Stimulated activated CD4-positive, alpha-beta T cell treated with anti-CD3 and anti-CD28 coated beads, Interleukin-12 subunit alpha, Interleukin-12 subunit beta, amount 100 ng/mL, for 4 hours (primary cell): ENCODE measurements around the gene SNRK.
A peak's percentile ranks its signal among the peaks of the same experiment; 100 is the strongest.

ENCODE experiments used
- DNase-seq: peaks from one replicate; pipeline ENCODE4 v3.0.0-alpha.2; 2020

The SNRK gene

DNA sequence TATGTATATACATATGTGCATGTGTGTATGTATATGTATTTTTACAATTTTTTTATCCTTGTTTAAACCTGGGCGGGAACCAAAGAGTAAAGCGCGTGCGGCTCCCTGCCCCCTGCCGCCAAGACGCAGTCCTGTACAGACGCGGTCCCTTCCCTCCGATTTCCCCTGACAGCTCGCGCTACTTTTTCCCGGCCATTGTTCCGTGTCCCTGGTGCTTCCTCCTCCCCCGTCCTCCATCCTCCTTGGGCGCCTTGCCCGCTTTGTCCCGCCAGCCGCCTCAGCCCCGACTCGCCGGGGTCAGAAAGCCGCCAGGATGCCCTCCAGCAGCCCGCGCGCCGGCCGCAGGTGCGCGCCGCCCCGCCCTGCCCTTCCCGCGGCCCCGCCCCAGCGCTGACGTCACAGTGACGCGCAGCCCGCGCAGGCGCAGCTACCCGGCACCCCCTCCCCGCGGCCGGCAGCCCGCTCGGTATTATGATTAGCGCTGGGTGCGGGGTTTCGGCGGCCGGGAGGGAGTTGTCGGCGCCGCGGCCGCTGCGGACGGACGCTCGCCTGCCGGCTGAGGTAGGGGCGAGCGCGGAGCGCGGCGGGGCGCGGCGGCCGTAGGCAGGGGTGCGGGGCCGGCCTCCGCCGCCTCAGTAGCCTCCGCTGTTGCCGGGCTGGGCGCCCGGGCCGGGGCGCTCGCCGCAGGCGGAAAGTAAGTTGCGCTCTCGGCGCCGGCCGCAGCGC is at the start of gene SNRK:
Gene SNRK (plus strand): TSS at position 426 of the 726 bp plus-strand sequence. CDS start 16,664 bp downstream, outside the sequence.
- peak; percentile 95 for DNase-seq

GRCh38 chr3:43238801-43239200 is 47.5 kb upstream of the SNRK start:
- no peak for DNase-seq

DNA sequence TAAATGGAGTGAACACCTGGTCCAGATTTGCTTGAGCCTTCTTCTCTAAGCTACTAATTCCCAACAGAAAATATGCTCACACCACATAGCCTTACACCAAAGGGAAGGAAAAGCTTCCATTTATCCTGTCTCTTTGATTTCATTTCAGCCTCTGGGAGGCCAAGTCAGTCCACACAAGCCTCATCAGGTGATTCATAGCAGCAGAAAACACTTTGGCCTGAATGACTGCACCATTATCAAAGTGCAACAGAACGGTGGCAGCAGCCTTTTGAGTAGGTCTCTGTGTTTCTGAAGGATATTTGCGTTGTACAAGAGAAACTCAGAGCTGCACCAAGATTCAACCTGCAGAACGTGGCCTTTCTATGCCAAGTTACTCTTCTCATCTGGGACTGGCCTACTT is 46.6 kb upstream of the SNRK start:
- no peak for DNase-seq

DNA sequence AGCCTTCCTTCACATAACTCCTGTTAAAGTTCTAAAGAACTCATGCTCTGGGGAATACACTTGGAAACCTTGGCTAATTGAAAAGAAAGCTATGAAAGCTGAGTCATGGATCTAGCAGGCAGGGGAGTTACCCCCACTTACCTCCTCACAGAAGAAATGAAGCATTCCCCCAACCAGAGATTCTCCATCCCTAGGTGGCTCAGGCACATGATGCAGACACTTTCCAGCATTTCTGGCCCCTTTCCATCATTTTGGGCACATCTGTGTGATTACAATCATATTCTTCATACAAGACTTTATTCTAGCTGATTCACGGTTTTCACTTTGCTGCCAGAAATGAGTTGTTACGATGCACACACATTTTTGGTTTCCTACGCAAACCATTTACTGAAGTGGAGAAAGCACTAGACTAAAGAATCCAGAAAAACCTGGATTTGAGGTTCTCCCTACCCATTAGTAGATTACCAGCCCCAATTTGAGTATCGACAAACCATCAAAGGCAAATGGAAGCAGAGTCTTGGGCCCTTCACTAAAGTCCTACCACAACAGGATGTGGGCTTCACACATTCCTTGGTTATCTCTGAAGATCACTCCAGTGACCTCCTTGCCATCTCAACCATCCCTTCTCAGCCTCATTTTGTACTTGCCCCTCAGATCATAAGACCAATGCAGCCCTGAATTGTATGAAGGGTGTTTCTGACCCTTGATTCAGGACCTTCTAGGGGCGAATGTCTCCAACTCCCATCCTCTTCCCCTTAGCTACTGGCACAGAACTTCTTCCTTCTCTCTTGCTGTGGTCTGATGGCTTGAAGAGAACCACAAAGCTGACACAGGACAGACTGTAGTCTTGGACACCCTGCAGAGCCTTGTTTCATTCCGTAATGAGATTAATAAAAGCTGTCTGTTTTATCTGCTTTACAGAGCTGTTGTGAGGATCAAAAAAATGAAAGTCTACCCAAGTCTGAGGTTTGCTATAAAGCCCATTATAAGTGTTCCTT is 42.5 kb upstream of the SNRK start:
- DNase-seq = no peak

GRCh38 chr3:43244694-43245093 is 41.6 kb upstream of the SNRK start:
- DNase-seq = no peak

DNA sequence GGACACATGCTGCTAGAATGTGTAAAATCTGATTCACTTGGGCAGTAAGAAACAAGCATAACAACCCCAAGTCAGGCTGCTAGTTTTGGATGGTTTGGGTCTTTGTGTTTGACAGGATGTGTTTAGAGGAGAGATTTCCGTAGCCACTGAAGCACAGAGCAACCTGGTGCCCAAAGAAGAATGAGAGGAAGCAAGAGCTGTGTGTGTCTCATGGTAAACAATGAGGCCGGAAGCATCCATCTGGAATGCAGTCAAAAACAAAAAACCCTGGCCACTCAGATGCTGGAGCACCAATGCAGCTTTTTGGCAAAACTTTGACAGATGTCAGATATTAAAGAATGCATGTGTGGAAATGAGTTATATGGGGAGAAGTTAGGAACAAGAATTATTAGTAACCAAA is 39.4 kb upstream of the SNRK start:
- no peak for DNase-seq

- no peak for DNase-seq
Observed at GRCh38 chr3:43247561-43248184, 38.7 kb upstream of the SNRK start.

DNA sequence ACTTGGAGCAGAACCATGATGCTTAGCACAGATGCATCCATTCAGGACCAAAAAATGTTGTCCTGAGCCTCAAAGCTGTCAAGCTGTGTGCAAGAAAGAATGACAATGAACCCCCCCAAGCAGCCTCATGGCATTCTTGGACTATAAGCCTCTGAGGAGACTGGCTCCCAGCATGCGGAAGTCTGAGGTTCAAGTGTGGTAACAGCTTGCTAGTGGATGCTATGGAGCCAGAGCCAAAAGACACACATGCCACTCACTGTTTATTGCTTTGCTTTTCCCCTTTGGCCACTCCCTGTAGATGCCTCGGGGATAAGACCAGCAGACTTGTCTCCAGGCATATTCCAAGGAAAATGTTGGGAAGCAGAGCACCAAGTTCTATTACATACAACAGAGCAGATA is 38.2 kb upstream of the SNRK start:
- no peak for DNase-seq

DNA sequence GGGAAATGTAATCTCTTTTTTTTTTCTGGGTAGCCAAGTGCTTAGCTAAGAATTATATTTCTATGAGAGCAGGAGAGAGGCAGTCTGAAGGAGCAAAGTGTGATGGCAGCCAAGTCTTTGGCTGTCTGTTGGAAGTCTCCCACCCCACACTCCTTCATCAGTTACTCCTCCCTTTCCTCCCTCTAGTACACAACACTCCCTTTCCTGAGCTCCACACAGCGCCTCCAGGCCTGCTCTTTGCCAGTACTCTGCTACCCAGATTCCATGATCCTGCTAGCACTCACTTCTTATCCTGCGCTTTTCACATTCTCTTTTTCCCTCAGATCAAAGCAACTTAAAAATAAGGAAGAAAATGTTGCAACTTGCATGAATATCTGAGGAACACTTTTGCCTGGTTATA is 37.4 kb upstream of the SNRK start:
- no peak for DNase-seq

DNA sequence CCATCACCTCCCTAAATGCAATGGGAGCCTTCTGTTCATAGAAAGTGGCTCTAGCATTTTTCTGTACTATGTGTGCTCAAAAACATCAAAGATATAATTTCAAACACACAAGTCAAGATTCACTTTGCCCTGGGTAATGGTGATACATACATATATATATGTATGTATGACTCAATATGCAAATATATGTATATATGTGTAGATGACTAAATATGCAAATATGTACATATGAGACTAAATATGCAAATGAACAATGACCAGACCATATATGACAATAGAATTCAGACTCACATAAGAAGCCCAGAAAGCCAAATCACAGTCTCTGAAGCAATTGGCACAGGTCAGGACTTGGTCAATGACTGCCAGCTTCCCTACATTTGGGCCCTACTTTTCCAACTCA is 36.9 kb upstream of the SNRK start:
- no peak for DNase-seq

DNA sequence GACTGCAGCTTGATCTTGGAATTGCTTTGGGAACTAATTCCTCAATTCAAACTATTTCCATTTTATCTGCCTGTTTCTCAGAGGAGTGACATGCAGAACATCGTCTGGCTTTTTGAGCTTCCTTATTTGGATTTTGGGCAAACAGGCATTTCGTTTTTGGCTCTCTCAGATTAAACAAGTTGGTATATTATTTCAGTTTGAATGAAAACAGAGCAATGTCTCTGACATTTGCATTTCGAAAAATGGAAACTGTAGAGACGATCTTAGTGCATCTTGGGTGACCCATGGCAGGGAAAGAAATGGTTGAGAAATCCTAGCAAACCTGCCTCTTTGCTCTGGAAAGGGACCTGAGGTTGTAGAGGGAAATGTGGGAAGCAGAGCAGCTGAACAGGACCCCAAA is 33.0 kb upstream of the SNRK start:
- no peak for DNase-seq

DNA sequence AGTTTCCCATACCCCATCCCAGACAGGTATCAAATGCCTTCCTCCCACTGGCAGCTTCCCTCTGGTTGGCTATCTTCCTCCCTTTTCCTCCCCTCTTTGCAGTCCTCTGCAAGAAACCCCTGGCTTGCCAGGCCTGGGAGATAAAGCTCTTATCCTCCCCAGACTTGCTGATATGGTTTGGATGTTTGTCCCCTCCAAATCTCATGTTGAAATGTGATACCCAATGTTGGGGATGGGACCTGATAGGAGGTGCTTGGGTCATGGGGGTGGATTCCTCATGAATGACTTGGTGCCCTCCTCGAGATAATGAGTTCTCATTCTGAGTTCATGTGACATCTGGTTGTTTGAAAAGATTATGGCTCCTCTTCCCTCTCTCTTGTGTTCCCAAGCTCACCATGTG is 32.2 kb upstream of the SNRK start:
- DNase-seq = no peak

- DNase-seq = no peak
Observed at GRCh38 chr3:43255662-43256061, 30.7 kb upstream of the SNRK start.

DNA sequence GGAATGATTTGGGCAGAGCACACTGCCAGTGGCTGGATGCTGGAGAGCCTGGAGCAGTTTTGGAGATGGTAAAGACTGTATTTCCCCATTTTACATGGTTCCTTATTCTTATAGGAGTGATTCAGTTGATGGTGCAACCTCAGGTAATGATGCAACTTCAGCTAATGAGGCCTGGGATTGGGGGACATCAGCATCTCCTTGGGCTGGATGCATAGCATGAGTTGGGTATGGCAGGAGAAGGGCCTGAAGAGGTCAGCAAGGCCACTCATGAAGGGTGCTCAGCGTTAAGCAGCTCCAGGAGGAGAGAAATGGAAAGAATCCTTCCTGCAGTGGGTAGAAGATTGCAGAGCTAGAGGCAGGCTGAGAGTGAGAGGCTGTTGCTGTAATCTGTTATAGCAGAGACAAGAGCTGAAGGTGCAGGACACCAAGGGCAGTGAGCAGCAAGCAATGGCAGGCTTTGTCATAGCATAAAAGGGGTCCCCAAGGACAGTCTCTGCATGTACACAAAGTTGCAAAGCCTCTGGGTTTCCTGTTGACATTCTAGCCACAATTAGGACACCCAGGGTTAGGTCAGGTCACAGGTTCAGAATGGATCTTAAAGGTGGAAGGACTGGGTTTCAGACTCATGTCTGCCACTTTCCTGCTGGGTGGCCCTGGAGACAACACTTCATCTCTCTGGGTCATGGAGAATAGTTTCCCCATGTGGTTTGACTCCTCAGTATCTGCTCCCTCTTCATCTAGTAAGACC is 29.5 kb upstream of the SNRK start:
- DNase-seq = no peak

GRCh38 chr3:43257850-43258249 is 28.5 kb upstream of the SNRK start:
- no peak for DNase-seq

- DNase-seq = no peak
Observed at GRCh38 chr3:43259626-43260025, 26.7 kb upstream of the SNRK start.

- no peak for DNase-seq
Observed at GRCh38 chr3:43260412-43260811, 25.9 kb upstream of the SNRK start.

GRCh38 chr3:43262194-43262593 is 24.1 kb upstream of the SNRK start:
- DNase-seq = no peak

GRCh38 chr3:43266451-43266850 is 19.9 kb upstream of the SNRK start:
- DNase-seq = no peak

DNA sequence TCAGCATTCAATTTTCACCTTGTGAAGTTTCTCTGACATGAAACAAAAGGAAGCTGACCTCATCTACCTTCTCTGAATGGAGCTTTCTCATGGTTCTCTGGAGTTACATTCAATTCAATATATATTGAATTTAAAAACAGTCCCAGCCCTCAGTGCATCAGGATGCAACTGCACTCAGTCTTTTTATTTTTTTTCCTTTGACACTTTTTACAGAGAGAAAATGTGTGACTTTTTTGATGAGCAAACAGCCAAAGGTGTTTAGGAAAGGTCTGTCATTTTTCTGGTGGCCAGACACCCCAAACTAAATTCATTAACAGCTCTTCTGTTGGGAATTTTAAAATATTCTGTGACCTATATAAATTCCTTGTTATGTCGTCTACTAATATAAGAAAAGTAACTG is 19.3 kb upstream of the SNRK start:
- DNase-seq = no peak

GRCh38 chr3:43268636-43269035 is 17.7 kb upstream of the SNRK start:
- no peak for DNase-seq

DNA sequence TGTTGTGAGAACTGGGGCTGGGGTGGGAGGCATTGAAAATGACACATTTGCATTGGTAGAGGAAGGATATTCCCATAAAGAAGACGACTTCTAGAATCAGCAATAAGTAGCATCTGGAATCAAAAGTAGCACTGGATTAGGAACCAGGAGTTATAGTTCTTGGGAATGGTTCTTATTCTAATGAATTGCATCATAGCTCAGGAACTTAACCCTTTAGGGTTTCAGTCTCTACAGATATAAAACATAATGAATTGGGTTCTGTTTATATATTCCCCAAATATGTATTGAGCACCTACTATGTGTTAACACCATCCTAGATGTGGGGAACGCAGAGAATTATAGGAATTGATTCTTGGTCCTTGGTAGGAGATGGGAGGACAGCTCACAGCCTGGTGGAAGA is 16.3 kb upstream of the SNRK start:
- DNase-seq = no peak

DNA sequence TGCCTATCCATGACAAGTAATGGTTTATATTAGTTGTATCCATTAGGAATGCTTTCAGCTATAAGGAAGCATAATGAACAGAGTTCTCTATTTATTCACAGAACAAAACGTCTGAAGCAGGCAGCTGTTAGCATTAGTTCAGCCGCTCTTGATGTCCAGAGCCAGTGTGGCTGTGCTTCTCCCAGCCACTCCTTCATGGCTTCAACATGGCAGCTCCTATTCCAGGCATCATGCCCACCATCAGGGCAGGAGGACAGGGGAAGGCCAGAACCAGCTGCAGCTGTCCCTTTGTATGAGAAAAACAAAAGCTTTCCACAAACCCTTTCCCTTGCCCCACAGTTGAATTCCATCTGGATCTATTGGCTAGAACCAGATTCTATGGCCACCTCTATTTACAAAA is 12.9 kb upstream of the SNRK start:
- DNase-seq = no peak
